GM23338 (cell line): ENCODE data around the gene MAP3K5. TPM values are rescaled to one million over a fixed set of nuclear protein-coding genes. Genes with fewer than 3 reads are reported as not detected.

Experiments
- ATAC-seq: fragments of 200-7000 bp; cut with Tn5 transposase; 3 replicates; pipeline ENCODE4 v1.9.1; 2020
- DNase-seq: peaks from one replicate; pipeline ENCODE4 v3.0.0-alpha.2; 2015; ENCODE audit warnings: low spot score
- H2AFZ ChIP-seq: fragments of 200-600 bp; sonication (generic); 2 replicates; pipeline ENCODE4 v1.8.0; 2016; ENCODE audit warnings: antibody characterized with exemption, mild to moderate bottlenecking, moderate library complexity
- H3F3A ChIP-seq: fragments of 200-600 bp; sonication (generic); replicated peaks from 2 replicates; pipeline ENCODE4 v1.8.0; 2017; ENCODE audit warnings: antibody characterized with exemption, mixed run types, low read depth
- H3K27ac ChIP-seq: fragments of 200-600 bp; sonication (generic); 2 replicates; pipeline ENCODE4 v1.6.1; 2016; ENCODE audit warnings: low read depth
- H3K27me3 ChIP-seq: fragments of 200-600 bp; sonication (generic); 2 replicates; pipeline ENCODE4 v1.8.0; 2016; ENCODE audit warnings: mild to moderate bottlenecking, mixed run types, moderate library complexity; ENCODE audit not compliant: insufficient read depth
- H3K36me3 ChIP-seq: fragments of 200-600 bp; sonication (generic); 2 replicates; pipeline ENCODE4 v1.8.0; 2016; ENCODE audit warnings: mild to moderate bottlenecking; ENCODE audit not compliant: insufficient read depth
- H3K4me1 ChIP-seq: fragments of 200-600 bp; sonication (generic); 2 replicates; pipeline ENCODE4 v1.8.0; 2016; ENCODE audit warnings: mild to moderate bottlenecking, moderate library complexity; ENCODE audit not compliant: insufficient read depth
- H3K4me2 ChIP-seq: fragments of 200-600 bp; sonication (generic); 2 replicates; pipeline ENCODE4 v1.7.1; 2017; ENCODE audit warnings: mixed run types
- H3K4me3 ChIP-seq: fragments of 200-600 bp; sonication (generic); 2 replicates; pipeline ENCODE4 v1.6.1; 2016; ENCODE audit warnings: mixed run types
- H3K79me2 ChIP-seq: fragments of 200-600 bp; sonication (generic); replicated peaks from 2 replicates; pipeline ENCODE4 v1.8.0; 2017; ENCODE audit warnings: mild to moderate bottlenecking; ENCODE audit not compliant: insufficient read depth
- H3K9me2 ChIP-seq: fragments of 200-600 bp; sonication (generic); 2 replicates; pipeline ENCODE4 v1.8.0; 2017; ENCODE audit not compliant: insufficient read depth
- H4K20me1 ChIP-seq: fragments of 200-600 bp; sonication (generic); replicated peaks from 2 replicates; pipeline ENCODE4 v1.8.0; 2017; ENCODE audit warnings: mild to moderate bottlenecking; ENCODE audit not compliant: insufficient read depth
- H3K27ac Mint-ChIP-seq: 2 replicates; pipeline ENCODE4 v1.8.0; 2020; ENCODE audit warnings: inconsistent platforms, mild to moderate bottlenecking, moderate library complexity, mixed read lengths
- H3K27me3 Mint-ChIP-seq: 3 replicates; pipeline ENCODE4 v1.8.0; 2022; ENCODE audit warnings: low read depth, mild to moderate bottlenecking, moderate library complexity, mixed read lengths, inconsistent platforms; ENCODE audit not compliant: insufficient read depth, poor library complexity
- H3K36me3 Mint-ChIP-seq: 3 replicates; pipeline ENCODE4 v1.8.0; 2021; ENCODE audit warnings: low read depth, mild to moderate bottlenecking, inconsistent platforms, moderate library complexity, mixed read lengths
- H3K4me1 Mint-ChIP-seq: 3 replicates; pipeline ENCODE4 v1.8.0; 2020; ENCODE audit warnings: mild to moderate bottlenecking, inconsistent platforms, mixed read lengths
- H3K4me3 Mint-ChIP-seq: 3 replicates; pipeline ENCODE4 v1.8.0; 2021; ENCODE audit warnings: moderate library complexity, mild to moderate bottlenecking, inconsistent platforms, mixed read lengths
- H3K9me3 Mint-ChIP-seq: 3 replicates; pipeline ENCODE4 v1.8.0; 2020; ENCODE audit warnings: moderate library complexity, mild to moderate bottlenecking, inconsistent platforms, mixed read lengths
- CTCF ChIP-seq, 2 experiments: fragments of 200-600 bp in 1 of 2; sonication (generic) in 1 of 2; conservative IDR thresholded peaks; 2 replicates each; pipeline versions ENCODE4 v1.5.1 to v1.6.1; 2016 to 2017; ENCODE audit warnings: antibody characterized with exemption in 2 of 2, low read depth in 2 of 2, mild to moderate bottlenecking in 2 of 2, moderate library complexity in 1 of 2
- EZH2 ChIP-seq: fragments of 200-600 bp; sonication (generic); IDR thresholded peaks from one replicate; pipeline ENCODE4 v1.8.0; 2017; ENCODE audit warnings: antibody characterized with exemption, mild to moderate bottlenecking, low read depth; ENCODE audit not compliant: unreplicated experiment
- EZH2phosphoT487 ChIP-seq: fragments of 200-600 bp; sonication (generic); IDR thresholded peaks from one replicate; pipeline ENCODE4 v1.8.1; 2018; ENCODE audit warnings: antibody characterized with exemption; ENCODE audit not compliant: unreplicated experiment
- JUNB ChIP-seq: IDR thresholded peaks from one replicate; pipeline ENCODE4 v1.6.1; 2016; ENCODE audit warnings: antibody characterized with exemption; ENCODE audit not compliant: unreplicated experiment
- POLR2AphosphoS5 ChIP-seq: IDR thresholded peaks from 2 replicates; pipeline ENCODE4 v1.6.1; 2016; ENCODE audit warnings: antibody characterized with exemption, low read depth
- STAT1 ChIP-seq: IDR thresholded peaks from one replicate; pipeline ENCODE4 v1.6.1; 2016; ENCODE audit warnings: antibody characterized with exemption; ENCODE audit not compliant: unreplicated experiment
- ZNF114 ChIP-seq: fragments of 250-450 bp; sonication (Bioruptor Pico); IDR thresholded peaks from 2 replicates; pipeline ENCODE4 v1.5.0; 2020; ENCODE audit warnings: mild to moderate bottlenecking, moderate library complexity
- polyA plus RNA-seq: library from polyadenylated mRNA; unstranded; fragments of >200 nt; fragmentation: Nextera tagmentation; extraction: Ambion mirVana; gene quantifications from 2 replicates; pipeline ENCODE4 v1.2.1, GENCODE V29; 2016
- total RNA-seq: library from RNA; depleted of rRNA; stranded (reverse); fragments of >200 nt; shearing (Covaris generic); gene quantifications from 2 replicates; pipeline ENCODE4 v1.2.3, GENCODE V29; 2014
- TF ChIP-seq, protein P1 (sequence below): IDR thresholded peaks from one replicate; pipeline ENCODE4 v1.6.1; 2018; ENCODE audit warnings: antibody characterized with exemption; ENCODE audit not compliant: unreplicated experiment

MAP3K5 gene
- total and polyA plus RNA-seq, 2 experiments from 2014 or later, result 0.76 to 2.8 TPM

DNA sequence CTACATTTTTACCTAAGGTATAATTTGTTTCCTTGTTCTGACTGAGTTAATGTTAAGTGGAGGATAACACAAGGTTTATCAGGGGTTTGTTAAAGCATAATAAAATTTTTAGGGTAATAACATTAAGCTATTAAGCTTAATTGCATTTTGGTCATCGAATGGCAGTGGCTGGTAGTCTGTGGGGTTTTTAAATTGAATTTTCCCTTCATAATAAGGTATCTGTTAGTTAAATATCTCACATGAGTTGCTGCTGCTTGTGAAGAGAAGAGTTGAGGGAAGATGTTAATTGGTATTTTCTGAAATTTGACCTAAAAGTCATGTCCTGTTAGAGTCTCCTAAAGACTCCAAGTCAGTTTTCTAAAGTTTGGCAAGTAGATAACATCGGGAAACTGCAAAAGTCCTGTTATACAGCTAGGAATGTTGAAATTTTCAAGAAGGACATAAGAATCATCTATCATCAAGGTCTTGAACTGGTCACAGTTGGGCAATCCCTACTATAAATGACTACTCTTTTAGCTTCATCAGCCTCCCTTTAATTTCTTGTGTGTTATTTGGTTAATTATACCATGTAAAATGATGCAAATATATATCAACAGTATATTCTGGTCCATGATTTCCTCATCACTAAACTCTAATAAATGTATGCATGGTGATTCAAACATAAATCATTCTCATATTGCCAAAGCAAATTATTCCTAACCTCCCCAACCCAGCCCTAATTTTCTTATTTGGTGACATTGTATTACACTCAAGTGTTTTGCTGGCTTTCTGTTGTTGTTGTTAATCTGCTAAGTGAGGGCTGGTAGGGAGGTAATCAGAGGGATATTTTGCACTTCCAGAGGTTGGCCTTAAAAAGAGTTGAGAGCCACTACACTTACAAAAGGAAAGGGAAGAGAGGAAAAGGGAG lies 64.0 kb downstream of the MAP3K5 start:
- H3K4me2 ChIP-seq, result no peak overlapping the region
- H3K4me3 Mint-ChIP-seq, result no peak overlapping the region
- TF ChIP-seq CTCF (conservative IDR thresholded peaks at IDR 0.05; ENCODE audit: low read depth in 2 of 2) (no peak), POLR2AphosphoS5 (no peak), EZH2phosphoT487 (no peak), ZNF114 (CRISPR knock-in tag) (no peak), STAT1 (no peak)
- TF ChIP-seq, protein P1, sequence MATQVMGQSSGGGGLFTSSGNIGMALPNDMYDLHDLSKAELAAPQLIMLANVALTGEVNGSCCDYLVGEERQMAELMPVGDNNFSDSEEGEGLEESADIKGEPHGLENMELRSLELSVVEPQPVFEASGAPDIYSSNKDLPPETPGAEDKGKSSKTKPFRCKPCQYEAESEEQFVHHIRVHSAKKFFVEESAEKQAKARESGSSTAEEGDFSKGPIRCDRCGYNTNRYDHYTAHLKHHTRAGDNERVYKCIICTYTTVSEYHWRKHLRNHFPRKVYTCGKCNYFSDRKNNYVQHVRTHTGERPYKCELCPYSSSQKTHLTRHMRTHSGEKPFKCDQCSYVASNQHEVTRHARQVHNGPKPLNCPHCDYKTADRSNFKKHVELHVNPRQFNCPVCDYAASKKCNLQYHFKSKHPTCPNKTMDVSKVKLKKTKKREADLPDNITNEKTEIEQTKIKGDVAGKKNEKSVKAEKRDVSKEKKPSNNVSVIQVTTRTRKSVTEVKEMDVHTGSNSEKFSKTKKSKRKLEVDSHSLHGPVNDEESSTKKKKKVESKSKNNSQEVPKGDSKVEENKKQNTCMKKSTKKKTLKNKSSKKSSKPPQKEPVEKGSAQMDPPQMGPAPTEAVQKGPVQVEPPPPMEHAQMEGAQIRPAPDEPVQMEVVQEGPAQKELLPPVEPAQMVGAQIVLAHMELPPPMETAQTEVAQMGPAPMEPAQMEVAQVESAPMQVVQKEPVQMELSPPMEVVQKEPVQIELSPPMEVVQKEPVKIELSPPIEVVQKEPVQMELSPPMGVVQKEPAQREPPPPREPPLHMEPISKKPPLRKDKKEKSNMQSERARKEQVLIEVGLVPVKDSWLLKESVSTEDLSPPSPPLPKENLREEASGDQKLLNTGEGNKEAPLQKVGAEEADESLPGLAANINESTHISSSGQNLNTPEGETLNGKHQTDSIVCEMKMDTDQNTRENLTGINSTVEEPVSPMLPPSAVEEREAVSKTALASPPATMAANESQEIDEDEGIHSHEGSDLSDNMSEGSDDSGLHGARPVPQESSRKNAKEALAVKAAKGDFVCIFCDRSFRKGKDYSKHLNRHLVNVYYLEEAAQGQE, result no peak
- ATAC-seq, result no peak
- H3K36me3 ChIP-seq, result no peaks in the 10 kb centered on the region
- no peaks in the 10 kb centered on the region for H3K36me3 Mint-ChIP-seq
- H3F3A ChIP-seq, result no peaks in the 10 kb centered on the region
- no peak for DNase-seq
- H3K27ac ChIP-seq, result no peak overlapping the region
- no peaks in the 10 kb centered on the region for H3K9me3 Mint-ChIP-seq
- no peak overlapping the region for H3K27ac Mint-ChIP-seq
- no peaks in the 10 kb centered on the region for H3K79me2 ChIP-seq
- H3K27me3 ChIP-seq, result no peaks in the 10 kb centered on the region
- no peaks in the 10 kb centered on the region; the same call in 2 of the 3 replicates for H3K4me1 Mint-ChIP-seq
- no peaks in the 10 kb centered on the region for H3K27me3 Mint-ChIP-seq
- no peaks in the 10 kb centered on the region for H3K4me1 ChIP-seq
- no peak overlapping the region for H3K4me3 ChIP-seq
- H4K20me1 ChIP-seq, result no peaks in the 10 kb centered on the region
- H3K9me2 ChIP-seq, result no peaks in the 10 kb centered on the region
- no peak overlapping the region for H2AFZ ChIP-seq

GRCh38 chr6:136726837-136727557 lies 65.3 kb downstream of the MAP3K5 start:
- Mint-ChIP-seq H3K4me1 (no peaks in the 10 kb centered on the region; the same call in 2 of the 3 replicates), H3K27me3 (no peaks in the 10 kb centered on the region), H3K4me3 (no peak overlapping the region), H3K27ac (no peak overlapping the region), H3K36me3 (no peaks in the 10 kb centered on the region), H3K9me3 (no peaks in the 10 kb centered on the region)
- ATAC-seq (no peak), DNase-seq (no peak)
- Histone ChIP-seq H3K79me2 (no peaks in the 10 kb centered on the region), H3K27me3 (no peaks in the 10 kb centered on the region), H4K20me1 (no peaks in the 10 kb centered on the region), H3K4me1 (no peaks in the 10 kb centered on the region), H3K36me3 (no peaks in the 10 kb centered on the region), H3K9me2 (no peaks in the 10 kb centered on the region), H3K27ac (no peak overlapping the region), H3F3A (no peaks in the 10 kb centered on the region), H3K4me3 (no peak overlapping the region), H3K4me2 (no peak overlapping the region), H2AFZ (no peak overlapping the region)
- TF ChIP-seq CTCF (conservative IDR thresholded peaks at IDR 0.05; ENCODE audit: low read depth in 2 of 2) (no peak), ZNF114 (CRISPR knock-in tag) (no peak), JUNB (no peak), EZH2 (no peak)
- TF ChIP-seq, protein P1, result no peak
